ENCODE data around the gene NDUFS6.

The NDUFS6 gene

GRCh38 chr5:1801222-1801966, at the start of gene NDUFS6:
NDUFS6 (plus strand) TSS chr5:1801407; CDS start chr5:1801418, 11 bp downstream.
- peak; percentile 66 for DNase-seq

- DNase-seq = no peak
Observed at GRCh38 chr5:1751864-1752822, 49.1 kb upstream of the NDUFS6 start.

GRCh38 chr5:1752881-1753280, 48.3 kb upstream of the NDUFS6 start:
- DNase-seq = no peak

GRCh38 chr5:1753490-1753889, 47.7 kb upstream of the NDUFS6 start:
- no peak for DNase-seq

- DNase-seq = no peak
Observed at GRCh38 chr5:1754531-1755220, 46.5 kb upstream of the NDUFS6 start.

GRCh38 chr5:1755321-1755949, 45.8 kb upstream of the NDUFS6 start:
- DNase-seq = no peak

GRCh38 chr5:1756481-1756880, 44.7 kb upstream of the NDUFS6 start:
- DNase-seq = no peak

- DNase-seq = no peak
Observed at GRCh38 chr5:1757511-1757910, 43.7 kb upstream of the NDUFS6 start.

- no peak for DNase-seq
Observed at GRCh38 chr5:1758574-1758973, 42.6 kb upstream of the NDUFS6 start.

- no peak for DNase-seq
Observed at GRCh38 chr5:1759378-1759970, 41.7 kb upstream of the NDUFS6 start.

GRCh38 chr5:1760231-1760630, 41.0 kb upstream of the NDUFS6 start:
- DNase-seq = no peak

GRCh38 chr5:1760656-1761452, 40.4 kb upstream of the NDUFS6 start:
- DNase-seq = no peak

- DNase-seq = no peak
Observed at GRCh38 chr5:1761453-1761755, 39.8 kb upstream of the NDUFS6 start.

- no peak for DNase-seq
Observed at GRCh38 chr5:1762121-1762882, 38.9 kb upstream of the NDUFS6 start.

GRCh38 chr5:1762883-1763547, 38.2 kb upstream of the NDUFS6 start:
- DNase-seq = no peak

- DNase-seq = no peak
Observed at GRCh38 chr5:1763548-1763911, 37.7 kb upstream of the NDUFS6 start.

GRCh38 chr5:1763960-1764605, 37.1 kb upstream of the NDUFS6 start:
- no peak for DNase-seq

- DNase-seq = no peak
Observed at GRCh38 chr5:1764606-1764960, 36.6 kb upstream of the NDUFS6 start.

GRCh38 chr5:1765141-1765879, 35.9 kb upstream of the NDUFS6 start:
- DNase-seq = no peak
